H1 (cell line): ENCODE results near the gene GBX1. TPM values are rescaled to one million over a fixed set of nuclear protein-coding genes. Genes with fewer than 3 reads are reported as not detected.

Experiments used
- CTCF ChIA-PET: fragments of 300-600 bp; sonication (Branson Sonifier 250); formaldehyde crosslinking; loops from one replicate; lab custom pipeline; 2021; ENCODE audit not compliant: partially characterized antibody; lab: Charles Lee
- POLR2A ChIA-PET: fragments of 300-600 bp; sonication (Branson Sonifier 250); formaldehyde crosslinking; loops from one replicate; lab custom pipeline; 2021; ENCODE audit warnings: inconsistent platforms; ENCODE audit not compliant: partially characterized antibody; lab: Charles Lee
- DNase-seq, 2 experiments: peaks; one replicate each; pipeline versions ENCODE4 v3.0.0 to v3.0.0-alpha.2; 2010 to 2022; ENCODE audit warnings: low spot score in 2 of 2, low read depth in 1 of 2, mixed read lengths in 1 of 2
- FAIRE-seq: peaks from 2 replicates; lab custom pipeline; 2011; peaks lifted over from hg19 to GRCh38; lab: Jason Lieb, UNC
- H2AFZ ChIP-seq: 2 replicates; pipeline ENCODE4 v1.8.1; 2012; ENCODE audit warnings: low read length, inconsistent platforms
- H2AK5ac ChIP-seq: 2 replicates; pipeline ENCODE4 v1.6.1; 2013; ENCODE audit warnings: low read depth, low read length
- H2BK120ac ChIP-seq: replicated peaks from 2 replicates; pipeline ENCODE3; 2013; ENCODE audit warnings: low read depth, low read length, inconsistent platforms
- H2BK12ac ChIP-seq: 2 replicates; pipeline ENCODE4 v1.6.1; 2013; ENCODE audit warnings: low read depth, low read length
- H2BK15ac ChIP-seq: 2 replicates; pipeline ENCODE4 v1.6.1; 2013; ENCODE audit warnings: low read length
- H2BK20ac ChIP-seq: 2 replicates; pipeline ENCODE4 v1.6.1; 2013; ENCODE audit warnings: low read length
- H2BK5ac ChIP-seq: 2 replicates; pipeline ENCODE4 v1.6.1; 2013; ENCODE audit warnings: low read depth, low read length
- H3K14ac ChIP-seq: 2 replicates; pipeline ENCODE4 v1.6.1; 2013; ENCODE audit warnings: inconsistent platforms; ENCODE audit not compliant: insufficient read length
- H3K18ac ChIP-seq: 2 replicates; pipeline ENCODE4 v1.6.1; 2013; ENCODE audit warnings: low read length; ENCODE audit errors: extremely low read depth
- H3K23ac ChIP-seq: 2 replicates; pipeline ENCODE4 v1.6.1; 2013; ENCODE audit warnings: inconsistent platforms; ENCODE audit not compliant: insufficient read length
- H3K23me2 ChIP-seq: 2 replicates; pipeline ENCODE4 v1.6.1; 2013; ENCODE audit warnings: low read depth, low read length
- H3K27ac ChIP-seq: 2 replicates; pipeline ENCODE4 v1.6.1; 2011; ENCODE audit warnings: low read depth, low read length, inconsistent platforms
- H3K27me3 ChIP-seq, 4 experiments: replicated peaks in 1 of 4; 1 replicate in 1 of 4; 2 replicates in 3 of 4; pipeline versions ENCODE4 v1.6.1 to v1.8.1; 2011 to 2013; ENCODE audit warnings: low read length in 3 of 4, mild to moderate bottlenecking in 3 of 4, inconsistent platforms in 2 of 4, mixed read lengths in 2 of 4, moderate library complexity in 1 of 4; ENCODE audit not compliant: control insufficient read depth in 3 of 4, insufficient read depth in 3 of 4; ENCODE audit errors: extremely low read depth in 1 of 4
- H3K36me3 ChIP-seq, 4 experiments: 2 replicates each; pipeline versions ENCODE4 v1.6.1 to v1.8.1; 2011 to 2013; ENCODE audit warnings: mild to moderate bottlenecking in 4 of 4, low read length in 3 of 4, moderate library complexity in 2 of 4, control low read depth in 1 of 4, inconsistent platforms in 1 of 4; ENCODE audit not compliant: insufficient read depth in 4 of 4, control insufficient read depth in 2 of 4
- H3K4ac ChIP-seq: replicated peaks from 2 replicates; pipeline ENCODE3; 2013; ENCODE audit warnings: low read length, low read depth, mixed read lengths, inconsistent platforms; ENCODE audit not compliant: insufficient read length
- H3K4me1 ChIP-seq, 4 experiments: replicated peaks in 1 of 4; 1 replicate in 1 of 4; 2 replicates in 3 of 4; pipeline versions ENCODE4 v1.6.1 to v1.8.1; 2011 to 2013; ENCODE audit warnings: low read length in 3 of 4, inconsistent platforms in 2 of 4, mixed read lengths in 1 of 4; ENCODE audit not compliant: insufficient read depth in 4 of 4, control insufficient read depth in 3 of 4
- H3K4me2 ChIP-seq, 2 experiments: 2 replicates each; pipeline versions ENCODE4 v1.6.1 to v1.8.1; 2011 to 2013; ENCODE audit warnings: low read depth in 2 of 2, low read length in 2 of 2, control low read depth in 1 of 2, inconsistent platforms in 1 of 2, mild to moderate bottlenecking in 1 of 2; ENCODE audit not compliant: insufficient read depth in 1 of 2
- H3K4me3 ChIP-seq, 4 experiments: fragments of 200-600, 300-600 bp in 1 of 4; sonication (generic), shearing (Covaris generic), sonication (Bioruptor Twin) in 1 of 4; 2 replicates each; pipeline versions ENCODE4 v1.5.1 to v1.8.1; 2011 to 2016; ENCODE audit warnings: low read length in 4 of 4, low read depth in 3 of 4, control low read depth in 2 of 4, inconsistent platforms in 2 of 4, mild to moderate bottlenecking in 2 of 4, mixed read lengths in 1 of 4, moderate library complexity in 1 of 4; ENCODE audit not compliant: insufficient read depth in 2 of 4; ENCODE audit errors: extremely low read depth in 1 of 4
- H3K56ac ChIP-seq: replicated peaks from 2 replicates; pipeline ENCODE3; 2013; ENCODE audit warnings: low read depth, mild to moderate bottlenecking, mixed read lengths, low read length, inconsistent platforms; ENCODE audit not compliant: insufficient read length
- H3K79me1 ChIP-seq: 2 replicates; pipeline ENCODE4 v1.6.1; 2013; ENCODE audit warnings: low read depth, low read length, control low read depth
- H3K79me2 ChIP-seq, 2 experiments: 2 replicates each; pipeline versions ENCODE4 v1.6.1 to v1.8.1; 2012 to 2013; ENCODE audit warnings: low read length in 2 of 2, mild to moderate bottlenecking in 2 of 2, inconsistent platforms in 1 of 2; ENCODE audit not compliant: insufficient read depth in 2 of 2, control insufficient read depth in 1 of 2
- H3K9ac ChIP-seq, 4 experiments: replicated peaks in 1 of 4; 1 replicate in 1 of 4; 2 replicates in 3 of 4; pipeline versions ENCODE4 v1.6.1 to v1.8.1; 2011 to 2013; ENCODE audit warnings: low read depth in 3 of 4, low read length in 3 of 4, control low read depth in 2 of 4, mild to moderate bottlenecking in 2 of 4, moderate library complexity in 2 of 4, inconsistent platforms in 1 of 4; ENCODE audit errors: extremely low read depth in 1 of 4
- H3K9me3 ChIP-seq, 2 experiments: 2 replicates each; pipeline versions ENCODE4 v1.6.1 to v1.8.1; 2012 to 2013; ENCODE audit warnings: mild to moderate bottlenecking in 2 of 2, moderate library complexity in 2 of 2, control low read depth in 1 of 2, inconsistent platforms in 1 of 2, low read depth in 1 of 2, low read length in 1 of 2, mixed read lengths in 1 of 2; ENCODE audit not compliant: insufficient read depth in 2 of 2
- H4K20me1 ChIP-seq, 2 experiments: replicated peaks in 1 of 2; 2 replicates each; pipeline versions ENCODE3 to v1.8.1; 2011 to 2013; ENCODE audit warnings: inconsistent platforms in 2 of 2, low read length in 2 of 2, mild to moderate bottlenecking in 1 of 2; ENCODE audit not compliant: insufficient read depth in 2 of 2, control insufficient read depth in 1 of 2
- H4K5ac ChIP-seq: 2 replicates; pipeline ENCODE4 v1.6.1; 2013; ENCODE audit warnings: low read length, low read depth, mixed read lengths, inconsistent platforms; ENCODE audit not compliant: insufficient read length
- H4K8ac ChIP-seq: 2 replicates; pipeline ENCODE4 v1.8.0; 2013; ENCODE audit warnings: mild to moderate bottlenecking, moderate library complexity, low read length, inconsistent platforms; ENCODE audit not compliant: insufficient read depth; ENCODE audit errors: extremely low read depth
- H4K91ac ChIP-seq: replicated peaks from 2 replicates; pipeline ENCODE3; 2013; ENCODE audit warnings: low read length, mixed read lengths, inconsistent platforms; ENCODE audit not compliant: insufficient read length
- ATF3 ChIP-seq: IDR thresholded peaks from 2 replicates; pipeline ENCODE4 v1.6.1; 2011; ENCODE audit warnings: low read depth, mild to moderate bottlenecking, low read length; ENCODE audit not compliant: insufficient read depth
- CBX5 ChIP-seq: fragments of 300-800, 300-1000 bp; sonication (generic); IDR thresholded peaks from 2 replicates; pipeline ENCODE4 v1.7.1; 2016; ENCODE audit warnings: antibody characterized with exemption, low read length, low read depth
- CTBP2 ChIP-seq: IDR thresholded peaks from 2 replicates; pipeline ENCODE4 v1.7.0; 2011; ENCODE audit warnings: borderline replicate concordance, mild to moderate bottlenecking, moderate library complexity, mixed read lengths, low read length; ENCODE audit not compliant: insufficient read depth, insufficient read length
- EZH2 ChIP-seq: fragments of 200-600 bp; sonication (generic); IDR thresholded peaks from 2 replicates; pipeline ENCODE4 v1.7.1; 2012; ENCODE audit warnings: low read depth, mild to moderate bottlenecking, moderate library complexity, low read length, inconsistent platforms; ENCODE audit not compliant: severe bottlenecking
- HDAC6 ChIP-seq: IDR thresholded peaks from one replicate; pipeline ENCODE4 v1.7.1; 2012; ENCODE audit warnings: low read depth, mild to moderate bottlenecking, inconsistent platforms, low read length, moderate library complexity
- MAFK ChIP-seq: IDR thresholded peaks from 2 replicates; pipeline ENCODE4 v1.6.1; 2012; ENCODE audit warnings: low read depth, mild to moderate bottlenecking, improper control_type of control experiment, low read length
- NRF1 ChIP-seq: IDR thresholded peaks from 2 replicates; pipeline ENCODE4 v1.6.1; 2011; ENCODE audit warnings: mild to moderate bottlenecking, low read depth, low read length, improper control_type of control experiment
- POU5F1 ChIP-seq: IDR thresholded peaks from 2 replicates; pipeline ENCODE4 v1.6.1; 2011; ENCODE audit warnings: low read depth, mild to moderate bottlenecking, low read length, moderate library complexity
- TCF12 ChIP-seq: IDR thresholded peaks from 2 replicates; pipeline ENCODE4 v1.6.1; 2011; ENCODE audit warnings: low read depth, mild to moderate bottlenecking, low read length
- WGBS, 2 experiments: shearing (Covaris generic) in 1 of 2; methylation state at CpG; one replicate each; pipeline versions ENCODE4 v1.1.6 to v1.1.7; 2013 to 2015; ENCODE audit warnings: low lambda C conversion rate in 2 of 2, mixed read lengths in 2 of 2, inconsistent platforms in 1 of 2, low coverage in 1 of 2, missing lambda C conversion rate in 1 of 2; ENCODE audit not compliant: insufficient replicate concordance in 2 of 2, insufficient coverage in 1 of 2, insufficient read length in 1 of 2; ENCODE audit errors: extremely low coverage in 1 of 2, missing lambda C conversion rate in 1 of 2; 5-methylcytosine and 5-hydroxymethylcytosine counted together
- polyA plus RNA-seq, 7 experiments: library from polyadenylated mRNA; depleted of rRNA in 3 of 7; stranded (reverse) in 5 of 7; unstranded in 2 of 7; fragments of >200 nt in 5 of 7; fragments of 200-250 nt in 2 of 7; gene quantifications; 1 replicate in 5 of 7; 2 replicates in 1 of 7; 4 replicates in 1 of 7; pipeline versions ENCODE4 v1.2.1 to v1.2.3, GENCODE V29; 2011 to 2013; ENCODE audit warnings: missing spikeins in 2 of 7, mixed read lengths in 2 of 7
- total RNA-seq: library from RNA; stranded (reverse); fragmentation: NEBNext Ultra II Directional; extraction: Animal tissue kit (Norgen Biotek cat#: 25700); gene quantifications from 2 replicates; pipeline ENCODE4 v1.2.1, GENCODE V29; 2021

The GBX1 gene
- total and polyA plus RNA-seq, 2 of the 8 experiments (the other 6 are each of a cell fraction or from before 2014, with no cell fraction given), result not detected

- ChIA-PET CTCF (interaction anchor here (0.6 to 18.9 kb wide), 10 partner anchors 8 to 109 kb away, joined by 3 to 197 read pairs (median 4); no protein-coding TSS in a partner anchor), POLR2A (interaction anchor here (1.3 to 1.6 kb wide), 2 partner anchors 9 to 11 kb away, joined by 4 read pairs; no protein-coding TSS in a partner anchor)
- Histone ChIP-seq H4K20me1 (peaks cover 6 to 19% of the 10 kb centered on the region in 2 experiments), H4K5ac (no peak overlapping the region), H4K91ac (no peak overlapping the region), H3K9ac (no peak overlapping the region), H3K79me1 (no peaks in the 10 kb centered on the region), H3K4ac (no peak overlapping the region), H3K4me3 (no peak overlapping the region), H2BK20ac (no peak overlapping the region), H3K36me3 (peaks cover 0 to 9% (median 3%) of the 10 kb centered on the region in 4 experiments; a peak in 5 of 8 replicates), H3K27me3 (peaks cover 0 to 1% (median 0%) of the 10 kb centered on the region in 4 experiments; a peak in 1 of 7 replicates), H2BK15ac (no peak overlapping the region), H3K56ac (no peak overlapping the region), H4K8ac (no peak overlapping the region), H3K14ac (no peak overlapping the region), H3K23me2 (no peaks in the 10 kb centered on the region; the same call in 1 of the 2 replicates), H3K27ac (no peak overlapping the region), H2AK5ac (no peak overlapping the region), H3K23ac (no peak overlapping the region), H3K18ac (no peak overlapping the region), H2BK12ac (no peak overlapping the region), H3K4me2 (no peak overlapping the region), H3K79me2 (no peaks in the 10 kb centered on the region), H3K9me3 (no peaks in the 10 kb centered on the region), H2BK120ac (no peak overlapping the region), H3K4me1 (peaks cover 7 to 20% (median 15%) of the 10 kb centered on the region in 4 experiments), H2BK5ac (no peak overlapping the region), H2AFZ (no peak overlapping the region)
- 91% methylated on average over 14 of the region's 14 CpGs; no CpG with 5 or more reads in 1 of the 2 experiments for WGBS, 2 experiments
- no peak for FAIRE-seq
- no peak for DNase-seq
- TF ChIP-seq POU5F1 (no peak), MAFK (no peak), TCF12 (no peak), NRF1 (no peak), EZH2 (no peak), ATF3 (no peak), CTBP2 (no peak), CBX5 (no peak), HDAC6 (no peak)
Measured at GRCh38 chr7:151134743-151135524, 32.6 kb downstream of the GBX1 start.
